Heart left ventricle (tissue), 13 donors: ENCODE measurements around the gene TMEM175.

Experiments used
- CTCF ChIP-seq, 12 donors: fragments of 200-600 bp; sonication (generic) in 4 of 12; IDR thresholded peaks; one replicate each; pipeline versions ENCODE4 v1.5.0 to v1.8.0; 2018 to 2022; ENCODE audit warnings: antibody characterized with exemption in 12 of 12, mild to moderate bottlenecking in 5 of 12
- POLR2A ChIP-seq, 2 donors: fragments of 450-650 bp; IDR thresholded peaks; one replicate each; pipeline ENCODE4 v1.6.1; 2017; ENCODE audit warnings: antibody characterized with exemption in 2 of 2, mild to moderate bottlenecking in 2 of 2, moderate library complexity in 2 of 2
- donor health status: ischemic (EF 13 %, LVEDD 7.1; RV severe dilation, severe dysfunction).
- donor health status: DM: no; HTN: yes; CAD: no.
- donor health status: DM: no; HTN: no; CAD: no.
- donor health status: ischemic (EF 25% LVEDD 6.9; RV normal size, moderate dysfunction).
- donor health status: ischemic (EF 25% LVEDD 5.7; RV mildly dilated, moderate dysfunction).
- donor health status: ischemic (EF 35%, LVEDD 5.7; RV mildly dilated, moderate dysfunction).
- donor health status: nonischemic (EF 11% LVEDD 7.7; RV severe dilation, severe dysfunction).
- donor health status: DM: yes; HTN: yes; CAD: no.
- donor health status: PGD.
- donor health status: ischemic (EF 29% LVEDD 5.4; RV normal size, mild dysfunction).
- donor health status: nonischemic (EF 23%, LVEDD 6.1; RV moderate dilation, normal function).

GRCh38 chr4:899556-899906, 32.7 kb upstream of the TMEM175 start:
- TF ChIP-seq CTCF (IDR thresholded peaks at IDR 0.05) (no peak), POLR2A (IDR thresholded peaks at IDR 0.05) (no peak)
